ENCODE results near the gene FAM107B.

The FAM107B gene

DNA sequence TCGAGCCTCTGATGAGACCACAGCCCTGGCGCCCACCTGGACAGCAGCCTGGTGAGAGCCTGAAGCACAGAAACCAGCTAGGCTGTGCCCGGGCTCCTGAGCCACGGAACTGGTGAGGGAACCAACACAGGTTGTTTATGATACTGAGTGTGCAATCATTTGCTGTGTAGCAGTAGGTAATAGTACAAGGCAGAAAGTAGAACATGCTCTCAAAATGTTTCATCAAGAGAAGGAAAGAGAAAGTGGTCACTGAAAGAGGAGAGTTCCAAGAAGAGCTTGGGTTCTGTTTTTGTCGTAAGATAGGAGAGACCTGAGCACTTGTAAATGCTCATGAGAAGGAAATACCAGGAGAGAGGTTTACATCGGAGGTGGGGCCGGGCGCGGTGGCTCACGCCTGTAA, 208.2 kb downstream of the FAM107B start:
- TF ChIP-seq ZNF571 (tag by site-specific recombination; IDR thresholded peaks at IDR 0.05) = no peak
- no peak for TF ChIP-seq MEIS1 (CRISPR knock-in tag; IDR thresholded peaks at IDR 0.05; ENCODE audit: borderline replicate concordance)
- TF ChIP-seq ZNF623 (tag by site-specific recombination; IDR thresholded peaks at IDR 0.05) = no peak
- no peak for TF ChIP-seq ZNF777 (tag by site-specific recombination; IDR thresholded peaks at IDR 0.05; ENCODE audit: borderline replicate concordance)
- no peak for TF ChIP-seq ZNF776 (tag by site-specific recombination; IDR thresholded peaks at IDR 0.05; ENCODE audit: borderline replicate concordance)
- TF ChIP-seq ZBTB21 (tag by site-specific recombination; IDR thresholded peaks at IDR 0.05) = no peak
- TF ChIP-seq, protein P1, sequence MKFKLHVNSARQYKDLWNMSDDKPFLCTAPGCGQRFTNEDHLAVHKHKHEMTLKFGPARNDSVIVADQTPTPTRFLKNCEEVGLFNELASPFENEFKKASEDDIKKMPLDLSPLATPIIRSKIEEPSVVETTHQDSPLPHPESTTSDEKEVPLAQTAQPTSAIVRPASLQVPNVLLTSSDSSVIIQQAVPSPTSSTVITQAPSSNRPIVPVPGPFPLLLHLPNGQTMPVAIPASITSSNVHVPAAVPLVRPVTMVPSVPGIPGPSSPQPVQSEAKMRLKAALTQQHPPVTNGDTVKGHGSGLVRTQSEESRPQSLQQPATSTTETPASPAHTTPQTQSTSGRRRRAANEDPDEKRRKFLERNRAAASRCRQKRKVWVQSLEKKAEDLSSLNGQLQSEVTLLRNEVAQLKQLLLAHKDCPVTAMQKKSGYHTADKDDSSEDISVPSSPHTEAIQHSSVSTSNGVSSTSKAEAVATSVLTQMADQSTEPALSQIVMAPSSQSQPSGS (tag by site-specific recombination; IDR thresholded peaks at IDR 0.05; ENCODE audit: low read depth) = no peak
- no peak for TF ChIP-seq ZNF585B (tag by site-specific recombination; IDR thresholded peaks at IDR 0.05)
- no peak for TF ChIP-seq SETDB1 (IDR thresholded peaks at IDR 0.05; ENCODE audit: insufficient read length, low read length)
- TF ChIP-seq ZNF843 (tag by site-specific recombination; IDR thresholded peaks at IDR 0.05) = no peak
- TF ChIP-seq ZNF558 (tag by site-specific recombination; IDR thresholded peaks at IDR 0.05) = no peak
- no peak for TF ChIP-seq ZNF16 (tag by site-specific recombination; IDR thresholded peaks at IDR 0.05; ENCODE audit: low read depth)
- H3K36me3 ChIP-seq (ENCODE audit: control insufficient read depth in 2 of 2, insufficient read depth in 1 of 2, low read length in 2 of 2) = peaks cover 0 to 10% of the 10 kb centered on the region in 2 experiments; a peak in 2 of 3 replicates
- H3K27ac ChIP-seq (ENCODE audit: extremely low read depth, low read depth, low read length) = no peak overlapping the region
- peaks cover 6% of the 10 kb centered on the region for H3K4me1 ChIP-seq (ENCODE audit: control insufficient read depth, insufficient read depth, low read length)
- H3K4me3 ChIP-seq (ENCODE audit: low read depth, low read length) = no peak overlapping the region
- H3K9me3 ChIP-seq (ENCODE audit: control insufficient read depth, insufficient read depth, low read depth, low read length) = no peaks in the 10 kb centered on the region
- POLR2A ChIA-PET = no interaction called here
- CTCF ChIA-PET = no interaction called here

DNA sequence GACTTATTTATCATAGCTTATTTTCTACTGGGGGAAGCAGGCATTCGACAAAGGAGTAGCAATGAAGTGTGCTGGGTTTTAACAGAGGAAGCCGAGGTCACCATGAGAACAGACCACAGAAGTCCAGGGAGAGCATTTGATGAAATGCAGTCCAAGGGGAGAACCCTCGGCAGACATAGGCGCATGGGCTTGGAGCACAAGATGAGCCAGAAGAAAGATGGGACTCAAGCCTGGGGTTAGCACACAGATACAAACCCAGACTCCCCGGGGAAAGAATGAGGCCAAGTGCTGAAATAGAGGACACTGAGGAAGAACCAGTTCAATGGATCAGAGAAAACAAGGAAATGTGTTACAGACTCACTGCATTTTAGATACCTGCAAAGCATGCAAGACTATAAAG, 209.5 kb downstream of the FAM107B start:
- CTCF ChIA-PET = interaction anchor here (0.6 to 0.7 kb wide), 3 partner anchors 11 to 499 kb away, joined by 3 to 5 read pairs (median 4); no protein-coding TSS in a partner anchor
- no peak overlapping the region for H3K27ac ChIP-seq (ENCODE audit: extremely low read depth, low read depth, low read length)
- POLR2A ChIA-PET = no interaction called here
- TF ChIP-seq, protein P2, sequence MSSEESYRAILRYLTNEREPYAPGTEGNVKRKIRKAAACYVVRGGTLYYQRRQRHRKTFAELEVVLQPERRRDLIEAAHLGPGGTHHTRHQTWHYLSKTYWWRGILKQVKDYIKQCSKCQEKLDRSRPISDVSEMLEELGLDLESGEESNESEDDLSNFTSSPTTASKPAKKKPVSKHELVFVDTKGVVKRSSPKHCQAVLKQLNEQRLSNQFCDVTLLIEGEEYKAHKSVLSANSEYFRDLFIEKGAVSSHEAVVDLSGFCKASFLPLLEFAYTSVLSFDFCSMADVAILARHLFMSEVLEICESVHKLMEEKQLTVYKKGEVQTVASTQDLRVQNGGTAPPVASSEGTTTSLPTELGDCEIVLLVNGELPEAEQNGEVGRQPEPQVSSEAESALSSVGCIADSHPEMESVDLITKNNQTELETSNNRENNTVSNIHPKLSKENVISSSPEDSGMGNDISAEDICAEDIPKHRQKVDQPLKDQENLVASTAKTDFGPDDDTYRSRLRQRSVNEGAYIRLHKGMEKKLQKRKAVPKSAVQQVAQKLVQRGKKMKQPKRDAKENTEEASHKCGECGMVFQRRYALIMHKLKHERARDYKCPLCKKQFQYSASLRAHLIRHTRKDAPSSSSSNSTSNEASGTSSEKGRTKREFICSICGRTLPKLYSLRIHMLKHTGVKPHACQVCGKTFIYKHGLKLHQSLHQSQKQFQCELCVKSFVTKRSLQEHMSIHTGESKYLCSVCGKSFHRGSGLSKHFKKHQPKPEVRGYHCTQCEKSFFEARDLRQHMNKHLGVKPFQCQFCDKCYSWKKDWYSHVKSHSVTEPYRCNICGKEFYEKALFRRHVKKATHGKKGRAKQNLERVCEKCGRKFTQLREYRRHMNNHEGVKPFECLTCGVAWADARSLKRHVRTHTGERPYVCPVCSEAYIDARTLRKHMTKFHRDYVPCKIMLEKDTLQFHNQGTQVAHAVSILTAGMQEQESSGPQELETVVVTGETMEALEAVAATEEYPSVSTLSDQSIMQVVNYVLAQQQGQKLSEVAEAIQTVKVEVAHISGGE (tag by site-specific recombination; conservative IDR thresholded peaks at IDR 0.05; ENCODE audit: low read depth) = no peak
- no peak for TF ChIP-seq ZFHX2 (tag by site-specific recombination; conservative IDR thresholded peaks at IDR 0.05)
- no peak for TF ChIP-seq ZBTB21 (tag by site-specific recombination; IDR thresholded peaks at IDR 0.05)
- TF ChIP-seq, protein P3, sequence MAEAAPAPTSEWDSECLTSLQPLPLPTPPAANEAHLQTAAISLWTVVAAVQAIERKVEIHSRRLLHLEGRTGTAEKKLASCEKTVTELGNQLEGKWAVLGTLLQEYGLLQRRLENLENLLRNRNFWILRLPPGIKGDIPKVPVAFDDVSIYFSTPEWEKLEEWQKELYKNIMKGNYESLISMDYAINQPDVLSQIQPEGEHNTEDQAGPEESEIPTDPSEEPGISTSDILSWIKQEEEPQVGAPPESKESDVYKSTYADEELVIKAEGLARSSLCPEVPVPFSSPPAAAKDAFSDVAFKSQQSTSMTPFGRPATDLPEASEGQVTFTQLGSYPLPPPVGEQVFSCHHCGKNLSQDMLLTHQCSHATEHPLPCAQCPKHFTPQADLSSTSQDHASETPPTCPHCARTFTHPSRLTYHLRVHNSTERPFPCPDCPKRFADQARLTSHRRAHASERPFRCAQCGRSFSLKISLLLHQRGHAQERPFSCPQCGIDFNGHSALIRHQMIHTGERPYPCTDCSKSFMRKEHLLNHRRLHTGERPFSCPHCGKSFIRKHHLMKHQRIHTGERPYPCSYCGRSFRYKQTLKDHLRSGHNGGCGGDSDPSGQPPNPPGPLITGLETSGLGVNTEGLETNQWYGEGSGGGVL (tag by site-specific recombination; IDR thresholded peaks at IDR 0.05) = no peak
- no peak for TF ChIP-seq ZNF830 (tag by site-specific recombination; IDR thresholded peaks at IDR 0.05; ENCODE audit: low read depth)
- no peak for TF ChIP-seq ZNF138 (tag by site-specific recombination; IDR thresholded peaks at IDR 0.05; ENCODE audit: borderline replicate concordance)
- no peak for TF ChIP-seq ZNF366 (tag by site-specific recombination; conservative IDR thresholded peaks at IDR 0.05)
- TF ChIP-seq, protein P4, sequence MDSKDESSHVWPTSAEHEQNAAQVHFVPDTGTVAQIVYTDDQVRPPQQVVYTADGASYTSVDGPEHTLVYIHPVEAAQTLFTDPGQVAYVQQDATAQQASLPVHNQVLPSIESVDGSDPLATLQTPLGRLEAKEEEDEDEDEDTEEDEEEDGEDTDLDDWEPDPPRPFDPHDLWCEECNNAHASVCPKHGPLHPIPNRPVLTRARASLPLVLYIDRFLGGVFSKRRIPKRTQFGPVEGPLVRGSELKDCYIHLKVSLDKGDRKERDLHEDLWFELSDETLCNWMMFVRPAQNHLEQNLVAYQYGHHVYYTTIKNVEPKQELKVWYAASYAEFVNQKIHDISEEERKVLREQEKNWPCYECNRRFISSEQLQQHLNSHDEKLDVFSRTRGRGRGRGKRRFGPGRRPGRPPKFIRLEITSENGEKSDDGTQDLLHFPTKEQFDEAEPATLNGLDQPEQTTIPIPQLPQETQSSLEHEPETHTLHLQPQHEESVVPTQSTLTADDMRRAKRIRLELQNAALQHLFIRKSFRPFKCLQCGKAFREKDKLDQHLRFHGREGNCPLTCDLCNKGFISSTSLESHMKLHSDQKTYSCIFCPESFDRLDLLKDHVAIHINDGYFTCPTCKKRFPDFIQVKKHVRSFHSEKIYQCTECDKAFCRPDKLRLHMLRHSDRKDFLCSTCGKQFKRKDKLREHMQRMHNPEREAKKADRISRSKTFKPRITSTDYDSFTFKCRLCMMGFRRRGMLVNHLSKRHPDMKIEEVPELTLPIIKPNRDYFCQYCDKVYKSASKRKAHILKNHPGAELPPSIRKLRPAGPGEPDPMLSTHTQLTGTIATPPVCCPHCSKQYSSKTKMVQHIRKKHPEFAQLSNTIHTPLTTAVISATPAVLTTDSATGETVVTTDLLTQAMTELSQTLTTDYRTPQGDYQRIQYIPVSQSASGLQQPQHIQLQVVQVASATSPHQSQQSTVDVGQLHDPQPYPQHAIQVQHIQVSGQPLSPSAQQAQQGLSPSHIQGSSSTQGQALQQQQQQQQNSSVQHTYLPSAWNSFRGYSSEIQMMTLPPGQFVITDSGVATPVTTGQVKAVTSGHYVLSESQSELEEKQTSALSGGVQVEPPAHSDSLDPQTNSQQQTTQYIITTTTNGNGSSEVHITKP (tag by site-specific recombination; IDR thresholded peaks at IDR 0.05) = no peak
- no peak for TF ChIP-seq ZNF214 (tag by site-specific recombination; IDR thresholded peaks at IDR 0.05; ENCODE audit: borderline replicate concordance)
- TF ChIP-seq ZBTB7A (tag by site-specific recombination; IDR thresholded peaks at IDR 0.05; ENCODE audit: low read depth) = no peak
- no peak for TF ChIP-seq ZNF426 (tag by site-specific recombination; IDR thresholded peaks at IDR 0.05)
- TF ChIP-seq ZNF140 (tag by site-specific recombination; IDR thresholded peaks at IDR 0.05) = no peak
- no peak for TF ChIP-seq OSR2 (tag by site-specific recombination; IDR thresholded peaks at IDR 0.05)

More for the DNA sequence above, 209.5 kb downstream of the FAM107B start:
- Histone ChIP-seq H3K4me3 (ENCODE audit: low read depth, low read length) (no peak overlapping the region), H3K36me3 (ENCODE audit: control insufficient read depth in 2 of 2, insufficient read depth in 1 of 2, low read length in 2 of 2) (peaks cover 0 to 10% of the 10 kb centered on the region in 2 experiments; a peak in 2 of 3 replicates), H3K4me1 (ENCODE audit: control insufficient read depth, insufficient read depth, low read length) (peaks cover 6% of the 10 kb centered on the region), H3K9me3 (ENCODE audit: control insufficient read depth, insufficient read depth, low read depth, low read length) (no peaks in the 10 kb centered on the region)

Data from HEK293 (cell line).